GM18951 (cell line): Measurements from ENCODE around the gene GRM5.

ENCODE experiments used
- POLR2A ChIP-seq: IDR thresholded peaks from 4 replicates; pipeline ENCODE4 v1.6.1; 2011; ENCODE audit warnings: mild to moderate bottlenecking; ENCODE audit not compliant: insufficient read length, insufficient read depth; ENCODE audit errors: extremely low read depth
- in situ Hi-C: fragments of 300-500 bp; cut with MboI; formaldehyde crosslinking; loops from one replicate; pipeline ENCODE4 v1.12.0; 2022; ENCODE audit warnings: low sequenced_read_pairs, mixed read lengths, inconsistent platforms; ENCODE audit not compliant: unreplicated experiment

The GRM5 gene

GRCh38 chr11:88666364-88666763, 399.4 kb downstream of the GRM5 start:
- TF ChIP-seq POLR2A, result no peak
- in situ Hi-C loops, result no loop called here

GRCh38 chr11:88657076-88657738, 408.6 kb downstream of the GRM5 start:
- in situ Hi-C loops, result no loop called here
- no peak for TF ChIP-seq POLR2A

GRCh38 chr11:88656283-88656682, 409.5 kb downstream of the GRM5 start:
- in situ Hi-C loops, result no loop called here
- no peak for TF ChIP-seq POLR2A

- in situ Hi-C loops, result no loop called here
Measured at GRCh38 chr11:88655656-88656055, 410.1 kb downstream of the GRM5 start.

GRCh38 chr11:88655196-88655595, 410.6 kb downstream of the GRM5 start:
- in situ Hi-C loops, result no loop called here

More at GRCh38 chr11:88655656-88656055, 410.1 kb downstream of the GRM5 start:
- no peak for TF ChIP-seq POLR2A

GRCh38 chr11:88651556-88651955, 414.2 kb downstream of the GRM5 start:
- in situ Hi-C loops, result no loop called here
- no peak for TF ChIP-seq POLR2A

More at GRCh38 chr11:88655196-88655595, 410.6 kb downstream of the GRM5 start:
- no peak for TF ChIP-seq POLR2A

- TF ChIP-seq POLR2A, result no peak
- in situ Hi-C loops, result no loop called here
Measured at GRCh38 chr11:88644724-88645123, 421.1 kb downstream of the GRM5 start.

GRCh38 chr11:88632163-88632562, 433.6 kb downstream of the GRM5 start:
- TF ChIP-seq POLR2A, result no peak
- in situ Hi-C loops, result no loop called here

- no peak for TF ChIP-seq POLR2A
- in situ Hi-C loops, result no loop called here
Measured at GRCh38 chr11:88631497-88631896, 434.3 kb downstream of the GRM5 start.

- no peak for TF ChIP-seq POLR2A
- in situ Hi-C loops, result no loop called here
Measured at GRCh38 chr11:88629496-88629895, 436.3 kb downstream of the GRM5 start.

GRCh38 chr11:88626216-88626615, 439.6 kb downstream of the GRM5 start:
- TF ChIP-seq POLR2A, result no peak
- in situ Hi-C loops, result no loop called here

GRCh38 chr11:88623531-88623930, 442.3 kb downstream of the GRM5 start:
- in situ Hi-C loops, result no loop called here
- no peak for TF ChIP-seq POLR2A

GRCh38 chr11:88620568-88621130, 445.1 kb downstream of the GRM5 start:
- in situ Hi-C loops, result no loop called here
- no peak for TF ChIP-seq POLR2A

- in situ Hi-C loops, result no loop called here
- no peak for TF ChIP-seq POLR2A
Measured at GRCh38 chr11:88619656-88620385, 446.0 kb downstream of the GRM5 start.
